MCF 10A (cell line): ENCODE measurements around the gene MSL3B.

Source experiments
- BruUV-seq: library from RNA; stranded (reverse); fragments of 400-500 nt; replicated peaks from 2 replicates; lab custom pipeline; 2021; lab: Mats Ljungman, UMichigan
- CTCF ChIA-PET: fragments of 300-600 bp; sonication (Branson Sonifier 250); formaldehyde crosslinking; extraction: SDS; loops from one replicate; lab custom pipeline; 2021; ENCODE audit warnings: antibody characterized with exemption, inconsistent platforms; lab: Yijun Ruan, JAX
- POLR2A ChIA-PET: fragments of 300-600, 350-650 bp; sonication (Branson Sonifier 250); formaldehyde crosslinking; extraction: SDS; loops from one replicate; lab custom pipeline; 2020; ENCODE audit warnings: antibody characterized with exemption, inconsistent platforms; lab: Yijun Ruan, JAX
- DNase-seq: peaks from one replicate; pipeline ENCODE4 v3.0.0-alpha.2; 2018; ENCODE audit not compliant: unreplicated experiment
- H3K27ac Mint-ChIP-seq: one replicate; pipeline ENCODE4 v1.8.0; 2022; ENCODE audit warnings: mild to moderate bottlenecking, low read depth, mixed read lengths; ENCODE audit not compliant: unreplicated experiment
- H3K27me3 Mint-ChIP-seq: one replicate; pipeline ENCODE4 v1.8.0; 2022; ENCODE audit warnings: mixed read lengths; ENCODE audit not compliant: insufficient read depth, unreplicated experiment
- H3K36me3 Mint-ChIP-seq: one replicate; pipeline ENCODE4 v1.8.0; 2022; ENCODE audit warnings: mild to moderate bottlenecking, moderate library complexity, mixed read lengths; ENCODE audit not compliant: insufficient read depth, unreplicated experiment
- H3K4me1 Mint-ChIP-seq: one replicate; pipeline ENCODE4 v1.8.0; 2022; ENCODE audit warnings: mixed read lengths; ENCODE audit not compliant: insufficient read depth, unreplicated experiment
- H3K4me3 Mint-ChIP-seq: one replicate; pipeline ENCODE4 v1.8.0; 2022; ENCODE audit warnings: mild to moderate bottlenecking, moderate library complexity, mixed read lengths; ENCODE audit not compliant: unreplicated experiment
- H3K9me3 Mint-ChIP-seq: one replicate; pipeline ENCODE4 v1.8.0; 2022; ENCODE audit warnings: mixed read lengths; ENCODE audit not compliant: unreplicated experiment
- CTCF ChIP-seq: fragments of 200-600 bp; IDR thresholded peaks from one replicate; pipeline ENCODE4 v1.8.0; 2022; ENCODE audit warnings: antibody characterized with exemption, mild to moderate bottlenecking; ENCODE audit not compliant: unreplicated experiment
- intact Hi-C: fragments of 100-400 bp; cut with micrococcal nuclease; formaldehyde crosslinking; loops from 2 replicates; pipeline ENCODE4 v1.14.1; 2022

The MSL3B gene

DNA sequence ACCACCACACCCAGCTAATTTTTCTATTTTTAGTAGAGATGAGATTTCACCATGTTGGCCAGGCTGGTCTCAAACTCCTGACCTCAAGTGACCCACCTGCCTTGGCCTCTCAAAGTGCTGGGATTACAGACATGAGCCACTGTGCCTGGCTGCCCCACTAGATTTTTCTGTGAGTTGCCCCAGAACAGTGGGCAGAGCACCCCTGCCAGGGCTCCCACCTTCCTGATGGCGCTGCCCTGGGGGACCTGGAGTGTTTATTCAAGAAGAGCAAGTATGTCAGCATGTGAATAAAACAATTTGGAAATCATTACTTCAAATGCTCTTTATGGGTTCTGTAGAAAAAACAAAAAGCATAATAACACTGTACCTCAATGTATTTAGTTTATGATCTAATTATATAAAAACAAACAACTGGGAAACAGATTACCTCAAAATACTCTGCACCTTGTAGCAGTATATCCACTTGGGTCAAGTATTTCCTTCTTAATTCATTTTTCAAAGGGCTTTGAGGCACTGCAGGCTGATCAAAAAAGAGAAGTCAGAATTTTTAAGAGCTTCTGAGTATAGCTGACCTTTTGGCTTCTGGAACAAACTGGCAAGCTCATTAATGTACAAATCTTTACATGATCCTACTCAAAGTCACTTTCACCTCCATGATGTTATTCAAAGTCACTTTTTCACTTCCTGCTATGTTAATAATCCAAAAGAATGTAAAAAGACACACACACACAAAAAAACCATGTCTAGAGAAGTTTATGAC, 22.7 kb downstream of the MSL3B start:
- intact Hi-C loops: no loop called here
- no peaks in the 10 kb centered on the region for H3K9me3 Mint-ChIP-seq
- no peaks in the 10 kb centered on the region for H3K4me1 Mint-ChIP-seq
- TF ChIP-seq CTCF: no peak
- POLR2A ChIA-PET: no interaction called here
- H3K4me3 Mint-ChIP-seq: no peak overlapping the region
- H3K27me3 Mint-ChIP-seq: no peaks in the 10 kb centered on the region
- no peak for DNase-seq
- H3K27ac Mint-ChIP-seq: no peak overlapping the region
- H3K36me3 Mint-ChIP-seq: peaks cover 29% of the 10 kb centered on the region
- CTCF ChIA-PET: interaction anchor here (0.6 kb wide), 1 partner anchor 1921 kb away, joined by 3 read pairs; no protein-coding TSS in a partner anchor
- BruUV-seq: no TSS peak

DNA sequence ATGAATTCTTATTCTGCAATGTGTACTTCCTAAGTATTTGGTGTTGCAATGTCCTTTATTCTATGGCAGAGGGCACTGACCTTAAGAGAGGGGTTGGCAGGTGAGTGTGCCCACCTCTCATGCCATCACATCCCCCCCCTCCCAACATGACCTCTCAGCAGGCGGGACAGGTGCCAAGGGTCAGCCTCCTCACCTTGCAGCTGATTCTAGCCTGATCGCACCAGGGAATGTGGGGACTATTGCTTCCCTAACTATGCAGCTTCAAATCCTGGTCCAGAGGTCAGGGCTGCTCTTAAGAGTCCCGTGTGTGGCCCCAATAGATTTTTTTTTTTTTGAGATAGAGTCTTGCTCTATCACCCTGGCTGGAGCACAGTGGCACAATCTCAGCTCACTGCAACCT, 23.4 kb downstream of the MSL3B start:
- CTCF ChIA-PET: interaction anchor here (0.6 to 1.2 kb wide), 3 partner anchors 12 to 1921 kb away, joined by 3 to 6 read pairs (median 3); no protein-coding TSS in a partner anchor

GRCh38 chr2:233844064-233844807, 23.9 kb downstream of the MSL3B start:
- no peak for TF ChIP-seq CTCF
- no peak overlapping the region for H3K4me3 Mint-ChIP-seq
- intact Hi-C loops: no loop called here
- no peaks in the 10 kb centered on the region for H3K4me1 Mint-ChIP-seq
- no peak overlapping the region for H3K27ac Mint-ChIP-seq
- H3K9me3 Mint-ChIP-seq: no peaks in the 10 kb centered on the region
- DNase-seq: no peak
- no peaks in the 10 kb centered on the region for H3K27me3 Mint-ChIP-seq
- CTCF ChIA-PET: interaction anchor here (1.1 to 1.2 kb wide), 2 partner anchors 11 to 14 kb away, joined by 3 to 6 read pairs; no protein-coding TSS in a partner anchor
- BruUV-seq: no TSS peak
- POLR2A ChIA-PET: no interaction called here
- peaks cover 24% of the 10 kb centered on the region for H3K36me3 Mint-ChIP-seq

More for the DNA sequence above, 23.4 kb downstream of the MSL3B start:
- TF ChIP-seq CTCF: no peak
- Mint-ChIP-seq H3K27me3 (no peaks in the 10 kb centered on the region), H3K4me1 (no peaks in the 10 kb centered on the region), H3K27ac (no peak overlapping the region), H3K9me3 (no peaks in the 10 kb centered on the region), H3K36me3 (peaks cover 28% of the 10 kb centered on the region), H3K4me3 (no peak overlapping the region)
- no peak for DNase-seq
- BruUV-seq: no TSS peak
- intact Hi-C loops: no loop called here
- POLR2A ChIA-PET: no interaction called here

GRCh38 chr2:233841183-233841582, 27.0 kb downstream of the MSL3B start:
- POLR2A ChIA-PET: no interaction called here

More at GRCh38 chr2:233841183-233841582, 27.0 kb downstream of the MSL3B start:
- Mint-ChIP-seq H3K9me3 (no peaks in the 10 kb centered on the region), H3K4me1 (peaks cover 5% of the 10 kb centered on the region), H3K36me3 (peaks cover 24% of the 10 kb centered on the region), H3K27me3 (no peaks in the 10 kb centered on the region), H3K4me3 (no peak overlapping the region), H3K27ac (no peak overlapping the region)
- intact Hi-C loops: no loop called here
- no peak for DNase-seq
- BruUV-seq: TSS peak; percentile 54
- CTCF ChIA-PET: interaction anchor here (0.9 kb wide), 1 partner anchor 9 kb away, joined by 3 read pairs; no protein-coding TSS in a partner anchor
- TF ChIP-seq CTCF: no peak
